HepG2 (cell line): ENCODE results near the gene RNASE12. TPM values are rescaled to one million over a fixed set of nuclear protein-coding genes. Genes with fewer than 3 reads are reported as not detected.

ENCODE experiments used
- FOXK2 ChIP-seq: fragments of 450-650 bp; IDR thresholded peaks from 2 replicates; pipeline ENCODE4 v1.6.1; 2016
- FOXO1 ChIP-seq: sonication (generic); formaldehyde crosslinking; IDR thresholded peaks from 2 replicates; pipeline ENCODE4 v1.4.0; 2020; ENCODE audit warnings: missing genetic modification reagents
- GPN1 ChIP-seq: sonication (generic); formaldehyde crosslinking; IDR thresholded peaks from 2 replicates; pipeline ENCODE4 v1.5.1; 2020; ENCODE audit warnings: missing genetic modification reagents, borderline replicate concordance
- IKZF1 ChIP-seq: fragments of 450-650 bp; IDR thresholded peaks from 2 replicates; pipeline ENCODE4 v1.7.1; 2016
- KLF6 ChIP-seq: IDR thresholded peaks from 2 replicates; pipeline ENCODE4 v1.8.0; 2016; ENCODE audit warnings: missing biosample characterization, missing genetic modification reagents
- LCORL ChIP-seq, 2 experiments: fragments of 450-650 bp in 1 of 2; sonication (generic) in 1 of 2; formaldehyde crosslinking in 1 of 2; IDR thresholded peaks; 2 replicates each; pipeline versions ENCODE4 v1.5.0 to v1.6.1; 2017 to 2020; ENCODE audit warnings: antibody characterized with exemption in 1 of 2, missing genetic modification reagents in 1 of 2
- NFKBIZ ChIP-seq: IDR thresholded peaks from 2 replicates; pipeline ENCODE4 v1.6.1; 2018; ENCODE audit warnings: missing genetic modification reagents, missing compliant biosample characterization
- PCBP1 ChIP-seq: fragments of 200-400 bp; formaldehyde crosslinking; IDR thresholded peaks from 2 replicates; pipeline ENCODE4 v1.6.1; 2017; ENCODE audit warnings: mild to moderate bottlenecking, low read depth, low read length, borderline replicate concordance
- PTBP1 ChIP-seq: fragments of 200-400 bp; formaldehyde crosslinking; IDR thresholded peaks from 2 replicates; pipeline ENCODE4 v1.6.1; 2018; ENCODE audit warnings: low read length, low read depth; ENCODE audit not compliant: poor library complexity, severe bottlenecking
- REXO4 ChIP-seq: sonication (generic); formaldehyde crosslinking; IDR thresholded peaks from 2 replicates; pipeline ENCODE4 v1.8.0; 2022; ENCODE audit warnings: missing genetic modification reagents, mild to moderate bottlenecking, borderline replicate concordance
- SMARCE1 ChIP-seq: fragments of 450-650 bp; IDR thresholded peaks from 2 replicates; pipeline ENCODE4 v1.6.1; 2017; ENCODE audit warnings: borderline replicate concordance
- SYNCRIP ChIP-seq: fragments of 200-400 bp; formaldehyde crosslinking; IDR thresholded peaks from 2 replicates; pipeline ENCODE4 v1.6.1; 2018; ENCODE audit warnings: mild to moderate bottlenecking, low read depth, low read length; ENCODE audit not compliant: insufficient read depth
- TOE1 ChIP-seq: sonication (generic); formaldehyde crosslinking; IDR thresholded peaks from 2 replicates; pipeline ENCODE4 v1.4.0; 2020; ENCODE audit warnings: mild to moderate bottlenecking, missing genetic modification reagents
- ZNF138 ChIP-seq: sonication (generic); formaldehyde crosslinking; IDR thresholded peaks from 2 replicates; pipeline ENCODE4 v1.5.0; 2020; ENCODE audit warnings: mild to moderate bottlenecking, low read depth, missing genetic modification reagents
- ZNF160 ChIP-seq: sonication (generic); formaldehyde crosslinking; IDR thresholded peaks from 2 replicates; pipeline ENCODE4 v1.8.0; 2022; ENCODE audit warnings: mild to moderate bottlenecking, inconsistent platforms, missing genetic modification reagents
- ZNF20 ChIP-seq: sonication (generic); formaldehyde crosslinking; IDR thresholded peaks from 2 replicates; pipeline ENCODE4 v1.4.0; 2020; ENCODE audit warnings: mild to moderate bottlenecking, moderate library complexity, missing genetic modification reagents
- ZNF263 ChIP-seq: sonication (generic); formaldehyde crosslinking; IDR thresholded peaks from 2 replicates; pipeline ENCODE4 v1.4.0; 2020; ENCODE audit warnings: missing genetic modification reagents
- ZNF282 ChIP-seq: fragments of 450-650 bp; IDR thresholded peaks from 2 replicates; pipeline ENCODE4 v1.6.1; 2018; ENCODE audit not compliant: partially characterized antibody
- ZNF343 ChIP-seq: sonication (generic); formaldehyde crosslinking; IDR thresholded peaks from 2 replicates; pipeline ENCODE4 v1.4.0; 2020; ENCODE audit warnings: mild to moderate bottlenecking, missing genetic modification reagents
- ZNF552 ChIP-seq: sonication (generic); formaldehyde crosslinking; IDR thresholded peaks from 2 replicates; pipeline ENCODE4 v1.9.0; 2022; ENCODE audit warnings: missing genetic modification reagents, mild to moderate bottlenecking, borderline replicate concordance
- ZNF557 ChIP-seq: sonication (generic); formaldehyde crosslinking; IDR thresholded peaks from 2 replicates; pipeline ENCODE4 v1.4.0; 2020; ENCODE audit warnings: missing genetic modification reagents
- ZNF781 ChIP-seq: sonication (generic); formaldehyde crosslinking; IDR thresholded peaks from 2 replicates; pipeline ENCODE4 v1.5.1; 2020; ENCODE audit warnings: borderline replicate concordance, mild to moderate bottlenecking, missing genetic modification reagents; ENCODE audit errors: not compliant biosample characterization
- ZSCAN20 ChIP-seq: sonication (generic); formaldehyde crosslinking; IDR thresholded peaks from 2 replicates; pipeline ENCODE4 v1.4.0; 2020; ENCODE audit warnings: missing genetic modification reagents, mild to moderate bottlenecking, borderline replicate concordance
- polyA plus RNA-seq, 8 experiments: library from polyadenylated mRNA; depleted of rRNA in 3 of 8; stranded (reverse) in 7 of 8; unstranded in 1 of 8; fragments of >200 nt; fragmentation: Illumina TruSeq in 4 of 8; extraction: Trizol in 4 of 8; gene quantifications; 2 replicates each; pipeline versions ENCODE4 v1.2.1 to v1.2.3, GENCODE V29; 2011 to 2016; ENCODE audit warnings: low read depth in 4 of 8, missing spikeins in 1 of 8, mixed read lengths in 1 of 8; ENCODE audit not compliant: insufficient read depth in 1 of 8
- total RNA-seq, 5 experiments: library from RNA; depleted of rRNA; stranded (reverse); fragments of >200 nt; fragmentation: Illumina TruSeq; extraction: Trizol; gene quantifications; 2 replicates each; pipeline ENCODE4 v1.2.3, GENCODE V29; 2016; ENCODE audit warnings: low read depth in 1 of 5
- TF ChIP-seq, protein P1 (sequence below): IDR thresholded peaks from 2 replicates; pipeline ENCODE4 v1.6.1; 2016; ENCODE audit warnings: low read depth, control low read depth
- TF ChIP-seq, protein P2 (sequence below): sonication (generic); formaldehyde crosslinking; IDR thresholded peaks from 2 replicates; pipeline ENCODE4 v1.4.0; 2020; ENCODE audit warnings: mild to moderate bottlenecking, low read depth, missing genetic modification reagents
- TF ChIP-seq, protein P3 (sequence below): sonication (generic); formaldehyde crosslinking; IDR thresholded peaks from 2 replicates; pipeline ENCODE4 v1.5.0; 2020; ENCODE audit warnings: missing genetic modification reagents, mild to moderate bottlenecking, borderline replicate concordance

Gene RNASE12
- total and polyA plus RNA-seq, 2 of the 13 experiments (the other 11 are each of a cell fraction or from before 2014, with no cell fraction given) = not detected

DNA sequence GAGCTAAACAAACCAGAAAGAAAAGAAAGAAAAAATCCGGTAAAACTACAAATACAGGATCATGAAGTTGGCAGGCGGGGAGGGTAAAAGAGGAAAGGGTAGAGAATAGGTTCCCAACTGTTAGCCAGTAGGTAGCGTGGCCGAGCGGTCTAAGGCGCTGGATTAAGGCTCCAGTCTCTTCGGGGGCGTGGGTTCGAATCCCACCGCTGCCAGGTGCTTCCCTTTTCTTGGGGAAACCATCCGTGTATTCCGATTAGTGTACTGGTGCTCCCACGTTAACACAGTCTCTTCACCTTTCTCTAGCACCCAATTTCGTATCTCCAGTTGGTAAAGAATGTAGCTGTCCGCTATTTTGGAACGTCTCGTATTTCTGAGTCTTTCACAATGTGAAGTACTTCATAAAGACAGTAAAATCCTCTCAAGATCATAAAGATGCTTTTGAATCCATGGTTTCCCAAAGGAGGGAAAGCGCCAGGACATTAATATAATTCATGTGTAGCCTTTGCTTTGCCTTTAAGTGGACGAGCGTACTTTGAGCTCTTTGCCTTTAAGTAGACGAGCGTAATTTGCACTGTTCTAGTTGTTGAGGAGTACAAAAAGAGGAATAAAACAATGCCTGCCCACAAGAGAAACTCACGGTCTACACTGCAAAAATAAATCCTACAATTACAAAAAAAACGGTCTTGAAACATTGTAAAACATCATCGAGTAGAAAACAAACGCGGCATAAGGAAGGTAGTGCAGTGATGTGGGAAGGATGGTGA is 19.0 kb upstream of the RNASE12 start (continued):
- no peak for TF ChIP-seq PCBP1
- TF ChIP-seq ZNF343 = peak; percentile 69; the same call in 1 of the 2 replicates
- no peak for TF ChIP-seq FOXK2
- peak; percentile 35; the same call in 1 of the 2 replicates for TF ChIP-seq ZNF138 (CRISPR knock-in tag)
- peak; percentile 87 for TF ChIP-seq ZNF263 (CRISPR knock-in tag)
- no peak for TF ChIP-seq ZNF282
- TF ChIP-seq, protein P1, sequence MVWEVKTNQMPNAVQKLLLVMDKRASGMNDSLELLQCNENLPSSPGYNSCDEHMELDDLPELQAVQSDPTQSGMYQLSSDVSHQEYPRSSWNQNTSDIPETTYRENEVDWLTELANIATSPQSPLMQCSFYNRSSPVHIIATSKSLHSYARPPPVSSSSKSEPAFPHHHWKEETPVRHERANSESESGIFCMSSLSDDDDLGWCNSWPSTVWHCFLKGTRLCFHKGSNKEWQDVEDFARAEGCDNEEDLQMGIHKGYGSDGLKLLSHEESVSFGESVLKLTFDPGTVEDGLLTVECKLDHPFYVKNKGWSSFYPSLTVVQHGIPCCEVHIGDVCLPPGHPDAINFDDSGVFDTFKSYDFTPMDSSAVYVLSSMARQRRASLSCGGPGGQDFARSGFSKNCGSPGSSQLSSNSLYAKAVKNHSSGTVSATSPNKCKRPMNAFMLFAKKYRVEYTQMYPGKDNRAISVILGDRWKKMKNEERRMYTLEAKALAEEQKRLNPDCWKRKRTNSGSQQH (CRISPR knock-in tag) = peak; percentile 82; the same call in 1 of the 2 replicates
- TF ChIP-seq, protein P2, sequence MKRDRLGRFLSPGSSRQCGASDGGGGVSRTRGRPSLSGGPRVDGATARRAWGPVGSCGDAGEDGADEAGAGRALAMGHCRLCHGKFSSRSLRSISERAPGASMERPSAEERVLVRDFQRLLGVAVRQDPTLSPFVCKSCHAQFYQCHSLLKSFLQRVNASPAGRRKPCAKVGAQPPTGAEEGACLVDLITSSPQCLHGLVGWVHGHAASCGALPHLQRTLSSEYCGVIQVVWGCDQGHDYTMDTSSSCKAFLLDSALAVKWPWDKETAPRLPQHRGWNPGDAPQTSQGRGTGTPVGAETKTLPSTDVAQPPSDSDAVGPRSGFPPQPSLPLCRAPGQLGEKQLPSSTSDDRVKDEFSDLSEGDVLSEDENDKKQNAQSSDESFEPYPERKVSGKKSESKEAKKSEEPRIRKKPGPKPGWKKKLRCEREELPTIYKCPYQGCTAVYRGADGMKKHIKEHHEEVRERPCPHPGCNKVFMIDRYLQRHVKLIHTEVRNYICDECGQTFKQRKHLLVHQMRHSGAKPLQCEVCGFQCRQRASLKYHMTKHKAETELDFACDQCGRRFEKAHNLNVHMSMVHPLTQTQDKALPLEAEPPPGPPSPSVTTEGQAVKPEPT (CRISPR knock-in tag) = no peak
- TF ChIP-seq, protein P3, sequence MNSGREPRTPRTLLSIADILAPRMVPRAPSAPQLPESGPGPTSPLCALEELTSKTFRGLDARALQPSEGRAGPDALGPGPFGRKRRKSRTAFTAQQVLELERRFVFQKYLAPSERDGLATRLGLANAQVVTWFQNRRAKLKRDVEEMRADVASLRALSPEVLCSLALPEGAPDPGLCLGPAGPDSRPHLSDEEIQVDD (CRISPR knock-in tag) = no peak
- TF ChIP-seq KLF6 (CRISPR knock-in tag) = peak; percentile 64; the same call in 1 of the 2 replicates
- TF ChIP-seq LCORL (IDR thresholded peaks at IDR 0.05) = no peak
- peak; percentile 58; the same call in 1 of the 2 replicates for TF ChIP-seq LCORL (CRISPR knock-in tag; IDR thresholded peaks at IDR 0.05)
- no peak for TF ChIP-seq ZNF160 (CRISPR knock-in tag)
- TF ChIP-seq ZNF552 = no peak
- TF ChIP-seq REXO4 (CRISPR knock-in tag) = no peak
- no peak for TF ChIP-seq ZNF20 (CRISPR knock-in tag)
- TF ChIP-seq GPN1 = no peak
- 0 out of 2 replicates have a peak, but pooled peaks have one; percentile 57 for TF ChIP-seq ZNF557
- no peak for TF ChIP-seq ZSCAN20 (CRISPR knock-in tag)
- no peak for TF ChIP-seq ZNF781
- TF ChIP-seq PTBP1 = no peak
- TF ChIP-seq IKZF1 = no peak
- TF ChIP-seq NFKBIZ (CRISPR knock-in tag) = peak; percentile 82
- TF ChIP-seq FOXO1 = no peak; the same call in 1 of the 2 replicates
- TF ChIP-seq SYNCRIP = no peak
- peak; percentile 86; the same call in 1 of the 2 replicates for TF ChIP-seq TOE1 (CRISPR knock-in tag)
- TF ChIP-seq SMARCE1 = no peak
